Cardiac fibroblast (primary cell): Measurements from ENCODE around the gene MRTFB.
A peak's percentile ranks its signal among the peaks of the same experiment; 100 is the strongest.

Experiments used
- DNase-seq, 2 donors: peaks; one replicate each; pipeline versions ENCODE4 v3.0.0 to v3.0.0-alpha.2; 2010; ENCODE audit warnings: low read depth in 2 of 2
- H3K4me3 ChIP-seq, 2 donors: replicated peaks in 1 of 2; 1 replicate in 1 of 2; 2 replicates in 1 of 2; pipeline ENCODE4 v1.5.1; 2011; ENCODE audit warnings: low read depth in 2 of 2, low read length in 2 of 2, mild to moderate bottlenecking in 2 of 2, moderate library complexity in 1 of 2
- TF ChIP-seq, protein P1 (sequence below): IDR thresholded peaks from one replicate; pipeline ENCODE4 v1.5.1; 2011; ENCODE audit warnings: low read depth, mild to moderate bottlenecking, low read length, inconsistent platforms

The MRTFB gene

DNA sequence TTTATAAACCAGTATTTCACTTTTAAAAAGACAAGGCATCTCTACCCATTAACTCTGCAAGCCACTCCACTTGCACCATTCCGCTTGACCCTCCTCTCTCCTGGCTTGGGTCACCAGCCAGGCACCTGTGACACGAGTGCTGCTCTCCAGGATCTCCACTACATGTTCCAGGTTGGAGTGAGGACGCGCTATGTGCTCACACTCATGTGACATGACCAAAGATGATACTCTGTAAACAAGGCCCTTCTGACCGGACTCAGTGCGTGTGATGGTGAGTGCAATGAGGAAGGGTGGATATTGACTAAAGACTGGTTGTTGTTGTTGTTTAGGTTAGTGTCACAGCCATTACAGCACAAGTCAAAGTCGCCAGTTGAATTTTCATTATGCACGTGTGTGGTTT is 192.7 kb downstream of the MRTFB start:
- TF ChIP-seq, protein P1, sequence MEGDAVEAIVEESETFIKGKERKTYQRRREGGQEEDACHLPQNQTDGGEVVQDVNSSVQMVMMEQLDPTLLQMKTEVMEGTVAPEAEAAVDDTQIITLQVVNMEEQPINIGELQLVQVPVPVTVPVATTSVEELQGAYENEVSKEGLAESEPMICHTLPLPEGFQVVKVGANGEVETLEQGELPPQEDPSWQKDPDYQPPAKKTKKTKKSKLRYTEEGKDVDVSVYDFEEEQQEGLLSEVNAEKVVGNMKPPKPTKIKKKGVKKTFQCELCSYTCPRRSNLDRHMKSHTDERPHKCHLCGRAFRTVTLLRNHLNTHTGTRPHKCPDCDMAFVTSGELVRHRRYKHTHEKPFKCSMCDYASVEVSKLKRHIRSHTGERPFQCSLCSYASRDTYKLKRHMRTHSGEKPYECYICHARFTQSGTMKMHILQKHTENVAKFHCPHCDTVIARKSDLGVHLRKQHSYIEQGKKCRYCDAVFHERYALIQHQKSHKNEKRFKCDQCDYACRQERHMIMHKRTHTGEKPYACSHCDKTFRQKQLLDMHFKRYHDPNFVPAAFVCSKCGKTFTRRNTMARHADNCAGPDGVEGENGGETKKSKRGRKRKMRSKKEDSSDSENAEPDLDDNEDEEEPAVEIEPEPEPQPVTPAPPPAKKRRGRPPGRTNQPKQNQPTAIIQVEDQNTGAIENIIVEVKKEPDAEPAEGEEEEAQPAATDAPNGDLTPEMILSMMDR = no peak
- DNase-seq = no peak

DNA sequence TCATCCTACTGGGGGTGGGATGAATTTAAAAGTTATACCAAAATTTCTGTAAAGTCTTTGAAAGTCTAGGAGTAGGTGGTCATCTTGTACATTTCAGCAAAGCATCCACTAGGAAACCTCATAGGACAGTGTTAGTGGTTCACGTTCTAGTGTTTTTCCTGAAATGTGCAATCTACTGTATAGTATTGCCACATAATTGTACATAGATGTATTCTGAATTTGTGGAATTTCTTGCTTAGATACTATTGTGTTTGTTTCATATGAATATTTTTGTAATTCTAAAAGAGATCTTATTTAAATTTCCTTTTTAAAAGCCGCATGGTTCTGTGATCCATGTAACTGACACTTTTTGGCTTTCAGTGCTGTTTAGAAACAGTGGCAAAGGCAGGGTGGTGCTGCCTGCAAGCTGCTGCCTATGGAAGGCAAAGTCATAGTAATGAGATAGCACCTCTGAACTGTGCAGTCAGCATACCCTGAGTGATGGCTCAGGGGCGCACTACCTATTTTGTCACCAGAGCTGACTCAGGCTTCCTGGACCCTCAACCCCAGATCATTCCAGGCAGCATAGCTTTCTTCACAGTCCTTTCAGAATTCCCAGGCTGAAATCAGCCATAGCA is 193.3 kb downstream of the MRTFB start:
- DNase-seq = no peak
- TF ChIP-seq, protein P1 = no peak
- no peak overlapping the region for H3K4me3 ChIP-seq

More for the DNA sequence above, 192.7 kb downstream of the MRTFB start:
- H3K4me3 ChIP-seq = no peak overlapping the region

DNA sequence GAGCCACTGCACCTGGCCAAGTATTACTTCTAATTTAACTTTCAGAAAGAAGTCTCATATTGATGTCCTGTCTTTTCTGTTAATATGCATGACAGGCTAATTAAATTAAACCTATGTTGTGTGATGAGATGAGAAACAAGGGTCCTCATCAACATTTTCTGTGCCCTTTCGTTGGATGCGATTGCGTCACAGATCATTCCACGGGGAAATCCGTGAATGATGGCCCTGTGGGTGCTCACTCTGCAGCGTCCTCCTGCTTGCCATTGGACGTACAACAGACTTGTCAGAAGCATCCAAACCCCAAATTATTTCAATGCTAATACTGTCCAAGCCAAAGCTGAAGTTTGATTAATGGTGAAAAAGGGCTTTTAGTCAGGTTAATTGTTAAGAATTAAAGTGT is 197.0 kb downstream of the MRTFB start:
- no peak for DNase-seq
- TF ChIP-seq, protein P1 = no peak

DNA sequence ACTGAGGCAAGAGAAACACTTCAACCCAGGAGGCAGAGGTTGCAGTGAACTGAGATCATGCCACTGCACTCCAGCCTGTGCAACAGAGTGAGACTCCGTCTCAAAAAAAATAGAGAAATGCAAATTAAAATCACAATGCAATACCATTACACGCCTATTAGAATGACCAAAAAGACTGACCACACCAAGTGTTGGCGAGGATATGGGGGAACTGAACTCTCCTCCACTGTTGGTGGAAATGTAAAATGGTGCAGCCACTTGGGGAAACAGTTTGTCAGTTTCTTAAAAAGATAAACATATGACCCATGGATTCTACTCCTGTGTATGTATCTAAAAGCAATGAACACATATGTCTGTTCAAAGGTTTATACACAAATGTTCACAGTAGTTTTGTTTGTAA is 204.8 kb downstream of the MRTFB start:
- H3K4me3 ChIP-seq = no peak overlapping the region
- no peak for DNase-seq
- TF ChIP-seq, protein P1 = no peak

More for the DNA sequence above, 197.0 kb downstream of the MRTFB start:
- no peak overlapping the region for H3K4me3 ChIP-seq

DNA sequence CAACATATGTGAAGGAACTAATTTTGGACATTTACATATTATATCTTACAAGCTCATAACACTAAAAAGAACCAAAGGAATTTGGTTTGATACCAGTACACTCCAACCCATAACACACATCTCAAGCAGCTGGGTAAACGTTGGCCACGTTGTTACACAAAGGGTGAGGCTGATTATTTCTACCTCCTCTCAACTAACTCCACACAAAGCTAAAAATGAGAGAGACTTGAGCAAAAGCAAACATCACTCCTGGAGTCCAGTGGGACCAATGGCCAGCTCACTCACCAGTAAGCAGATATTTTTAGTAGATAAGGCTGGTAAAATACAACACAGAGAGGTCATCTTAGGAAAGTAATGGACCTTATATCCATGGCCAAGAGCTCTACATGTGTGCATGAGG is 207.6 kb downstream of the MRTFB start:
- TF ChIP-seq, protein P1 = no peak
- no peak overlapping the region for H3K4me3 ChIP-seq
- no peak for DNase-seq

DNA sequence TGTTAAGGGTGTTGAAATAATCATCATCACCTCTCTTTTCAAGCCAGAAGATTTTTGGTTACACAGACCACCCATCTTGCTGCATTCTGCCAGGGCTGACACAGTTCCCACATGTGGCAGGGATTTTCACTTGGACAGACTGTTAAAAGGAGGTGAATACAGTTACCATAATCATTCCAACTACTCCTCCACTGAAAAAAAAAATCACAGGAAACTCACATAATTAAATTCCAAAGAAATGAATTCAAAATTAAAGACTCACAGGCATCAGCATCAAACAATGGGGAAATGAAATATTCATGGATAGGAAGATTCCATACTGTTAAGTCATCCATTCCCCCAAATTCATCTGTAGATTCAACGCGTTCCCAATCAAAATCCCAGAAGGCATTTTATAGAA is 209.4 kb downstream of the MRTFB start:
- peak in 1 of 2 donors; percentile 5 for DNase-seq

More for the DNA sequence above, 209.4 kb downstream of the MRTFB start:
- TF ChIP-seq, protein P1 = no peak
- no peak overlapping the region for H3K4me3 ChIP-seq
